Measurements from ENCODE around the gene NELFE. TPM values are rescaled to one million over a fixed set of nuclear protein-coding genes. Genes with fewer than 3 reads are reported as not detected.

Gene NELFE
- total and polyA plus RNA-seq, 2 of the 13 experiments (the other 11 are each of a cell fraction or from before 2014, with no cell fraction given), result 51.3 to 69.8 TPM

DNA sequence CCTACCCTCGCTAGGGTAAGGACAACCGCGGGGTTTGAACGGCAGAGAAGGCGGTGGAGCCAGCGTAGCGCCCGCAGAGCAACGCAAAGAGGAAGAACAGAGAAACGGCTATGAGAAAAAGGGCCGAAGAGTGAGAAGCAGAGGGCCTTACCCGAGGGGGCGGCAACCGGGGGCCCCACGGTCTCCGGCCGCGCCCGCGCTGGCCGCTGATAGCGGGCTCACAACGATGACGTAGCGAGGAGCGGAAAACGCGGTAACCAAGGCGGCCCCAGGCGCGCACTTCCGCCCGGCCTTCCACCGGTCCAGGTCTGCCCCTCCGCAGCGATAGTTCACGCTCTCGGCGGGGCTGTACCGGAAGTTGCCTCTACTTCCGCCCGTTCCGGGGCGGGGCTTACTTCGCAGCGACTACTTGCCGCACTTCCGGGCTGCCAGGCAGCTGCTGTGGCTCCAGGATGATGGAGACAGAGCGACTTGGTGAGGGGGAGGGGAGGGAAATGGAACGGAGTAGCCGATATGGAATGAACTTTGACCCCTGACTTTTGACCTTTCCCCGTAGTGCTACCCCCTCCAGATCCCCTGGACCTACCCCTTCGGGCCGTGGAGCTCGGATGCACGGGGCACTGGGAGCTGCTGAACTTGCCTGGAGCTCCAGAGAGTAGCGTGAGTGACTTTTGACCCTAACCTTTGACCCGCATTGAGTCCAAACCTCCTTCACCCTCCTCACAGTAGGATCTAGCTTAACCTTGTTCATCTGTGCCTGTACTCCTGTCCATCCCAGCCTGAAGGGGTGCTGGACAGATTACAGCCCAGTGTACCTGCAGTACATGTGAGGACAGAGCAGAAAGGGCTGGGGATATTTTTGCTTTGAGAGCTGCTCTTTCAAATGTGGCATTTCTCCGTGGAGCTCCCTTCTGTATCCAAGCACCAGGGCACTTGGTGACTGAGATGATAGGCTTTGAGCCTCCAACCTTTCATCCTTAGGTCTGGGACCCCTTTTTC, at the start of gene NELFE, which contains the start of gene SKIC2 (continued):
- TF ChIP-seq, protein P1, sequence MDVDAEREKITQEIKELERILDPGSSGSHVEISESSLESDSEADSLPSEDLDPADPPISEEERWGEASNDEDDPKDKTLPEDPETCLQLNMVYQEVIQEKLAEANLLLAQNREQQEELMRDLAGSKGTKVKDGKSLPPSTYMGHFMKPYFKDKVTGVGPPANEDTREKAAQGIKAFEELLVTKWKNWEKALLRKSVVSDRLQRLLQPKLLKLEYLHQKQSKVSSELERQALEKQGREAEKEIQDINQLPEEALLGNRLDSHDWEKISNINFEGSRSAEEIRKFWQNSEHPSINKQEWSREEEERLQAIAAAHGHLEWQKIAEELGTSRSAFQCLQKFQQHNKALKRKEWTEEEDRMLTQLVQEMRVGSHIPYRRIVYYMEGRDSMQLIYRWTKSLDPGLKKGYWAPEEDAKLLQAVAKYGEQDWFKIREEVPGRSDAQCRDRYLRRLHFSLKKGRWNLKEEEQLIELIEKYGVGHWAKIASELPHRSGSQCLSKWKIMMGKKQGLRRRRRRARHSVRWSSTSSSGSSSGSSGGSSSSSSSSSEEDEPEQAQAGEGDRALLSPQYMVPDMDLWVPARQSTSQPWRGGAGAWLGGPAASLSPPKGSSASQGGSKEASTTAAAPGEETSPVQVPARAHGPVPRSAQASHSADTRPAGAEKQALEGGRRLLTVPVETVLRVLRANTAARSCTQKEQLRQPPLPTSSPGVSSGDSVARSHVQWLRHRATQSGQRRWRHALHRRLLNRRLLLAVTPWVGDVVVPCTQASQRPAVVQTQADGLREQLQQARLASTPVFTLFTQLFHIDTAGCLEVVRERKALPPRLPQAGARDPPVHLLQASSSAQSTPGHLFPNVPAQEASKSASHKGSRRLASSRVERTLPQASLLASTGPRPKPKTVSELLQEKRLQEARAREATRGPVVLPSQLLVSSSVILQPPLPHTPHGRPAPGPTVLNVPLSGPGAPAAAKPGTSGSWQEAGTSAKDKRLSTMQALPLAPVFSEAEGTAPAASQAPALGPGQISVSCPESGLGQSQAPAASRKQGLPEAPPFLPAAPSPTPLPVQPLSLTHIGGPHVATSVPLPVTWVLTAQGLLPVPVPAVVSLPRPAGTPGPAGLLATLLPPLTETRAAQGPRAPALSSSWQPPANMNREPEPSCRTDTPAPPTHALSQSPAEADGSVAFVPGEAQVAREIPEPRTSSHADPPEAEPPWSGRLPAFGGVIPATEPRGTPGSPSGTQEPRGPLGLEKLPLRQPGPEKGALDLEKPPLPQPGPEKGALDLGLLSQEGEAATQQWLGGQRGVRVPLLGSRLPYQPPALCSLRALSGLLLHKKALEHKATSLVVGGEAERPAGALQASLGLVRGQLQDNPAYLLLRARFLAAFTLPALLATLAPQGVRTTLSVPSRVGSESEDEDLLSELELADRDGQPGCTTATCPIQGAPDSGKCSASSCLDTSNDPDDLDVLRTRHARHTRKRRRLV (CRISPR knock-in tag; IDR thresholded peaks at IDR 0.05), result 0 out of 2 replicates have a peak, but pooled peaks have one; percentile 61
- TF ChIP-seq MBD4 (IDR thresholded peaks at IDR 0.05; ENCODE audit: borderline replicate concordance, low read length) (no peak), THYN1 (CRISPR knock-in tag; IDR thresholded peaks at IDR 0.05; ENCODE audit: borderline replicate concordance, low read depth) (no peak), KAT7 (CRISPR knock-in tag; IDR thresholded peaks at IDR 0.05; ENCODE audit: borderline replicate concordance) (peak; percentile 77; the same call in 1 of the 2 replicates), RCOR2 (CRISPR knock-in tag; IDR thresholded peaks at IDR 0.05) (peak; percentile 83; the same call in 1 of the 2 replicates), SUZ12 (IDR thresholded peaks at IDR 0.05; ENCODE audit: low read depth, low read length) (no peak), PHB2 (IDR thresholded peaks at IDR 0.05; ENCODE audit: partially characterized antibody) (no peak), U2AF1 (optimal IDR thresholded peaks at IDR 0.05; ENCODE audit: low read depth, low read length) (no peak), FOXA1 (IDR thresholded peaks at IDR 0.05) (no peak), FOXA1 (CRISPR knock-in tag; IDR thresholded peaks at IDR 0.05) (no peak; the same call in 1 of the 2 replicates), POLR2A (IDR thresholded peaks at IDR 0.05; ENCODE audit: insufficient read depth in 1 of 2, low read depth in 2 of 2, low read length in 2 of 2) (peak; percentile 70 to 73), ZNF777 (CRISPR knock-in tag; IDR thresholded peaks at IDR 0.05) (peak; percentile 90), MIER2 (CRISPR knock-in tag; IDR thresholded peaks at IDR 0.05) (no peak; the same call in 1 of the 2 replicates), ISX (CRISPR knock-in tag; conservative IDR thresholded peaks at IDR 0.05) (0 out of 2 replicates have a peak, but pooled peaks have one; percentile 31), ZNF570 (CRISPR knock-in tag; IDR thresholded peaks at IDR 0.05; ENCODE audit: borderline replicate concordance) (no peak), BHLHE40 (IDR thresholded peaks at IDR 0.05; ENCODE audit: low read length) (no peak)
- TF ChIP-seq, protein P2, sequence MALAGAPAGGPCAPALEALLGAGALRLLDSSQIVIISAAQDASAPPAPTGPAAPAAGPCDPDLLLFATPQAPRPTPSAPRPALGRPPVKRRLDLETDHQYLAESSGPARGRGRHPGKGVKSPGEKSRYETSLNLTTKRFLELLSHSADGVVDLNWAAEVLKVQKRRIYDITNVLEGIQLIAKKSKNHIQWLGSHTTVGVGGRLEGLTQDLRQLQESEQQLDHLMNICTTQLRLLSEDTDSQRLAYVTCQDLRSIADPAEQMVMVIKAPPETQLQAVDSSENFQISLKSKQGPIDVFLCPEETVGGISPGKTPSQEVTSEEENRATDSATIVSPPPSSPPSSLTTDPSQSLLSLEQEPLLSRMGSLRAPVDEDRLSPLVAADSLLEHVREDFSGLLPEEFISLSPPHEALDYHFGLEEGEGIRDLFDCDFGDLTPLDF (CRISPR knock-in tag; IDR thresholded peaks at IDR 0.05), result peak; percentile 98
- TF ChIP-seq, protein P3, sequence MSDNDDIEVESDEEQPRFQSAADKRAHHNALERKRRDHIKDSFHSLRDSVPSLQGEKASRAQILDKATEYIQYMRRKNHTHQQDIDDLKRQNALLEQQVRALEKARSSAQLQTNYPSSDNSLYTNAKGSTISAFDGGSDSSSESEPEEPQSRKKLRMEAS (IDR thresholded peaks at IDR 0.05), result peak; percentile 87; the same call in 1 of the 2 replicates
- TF ChIP-seq, protein P4, sequence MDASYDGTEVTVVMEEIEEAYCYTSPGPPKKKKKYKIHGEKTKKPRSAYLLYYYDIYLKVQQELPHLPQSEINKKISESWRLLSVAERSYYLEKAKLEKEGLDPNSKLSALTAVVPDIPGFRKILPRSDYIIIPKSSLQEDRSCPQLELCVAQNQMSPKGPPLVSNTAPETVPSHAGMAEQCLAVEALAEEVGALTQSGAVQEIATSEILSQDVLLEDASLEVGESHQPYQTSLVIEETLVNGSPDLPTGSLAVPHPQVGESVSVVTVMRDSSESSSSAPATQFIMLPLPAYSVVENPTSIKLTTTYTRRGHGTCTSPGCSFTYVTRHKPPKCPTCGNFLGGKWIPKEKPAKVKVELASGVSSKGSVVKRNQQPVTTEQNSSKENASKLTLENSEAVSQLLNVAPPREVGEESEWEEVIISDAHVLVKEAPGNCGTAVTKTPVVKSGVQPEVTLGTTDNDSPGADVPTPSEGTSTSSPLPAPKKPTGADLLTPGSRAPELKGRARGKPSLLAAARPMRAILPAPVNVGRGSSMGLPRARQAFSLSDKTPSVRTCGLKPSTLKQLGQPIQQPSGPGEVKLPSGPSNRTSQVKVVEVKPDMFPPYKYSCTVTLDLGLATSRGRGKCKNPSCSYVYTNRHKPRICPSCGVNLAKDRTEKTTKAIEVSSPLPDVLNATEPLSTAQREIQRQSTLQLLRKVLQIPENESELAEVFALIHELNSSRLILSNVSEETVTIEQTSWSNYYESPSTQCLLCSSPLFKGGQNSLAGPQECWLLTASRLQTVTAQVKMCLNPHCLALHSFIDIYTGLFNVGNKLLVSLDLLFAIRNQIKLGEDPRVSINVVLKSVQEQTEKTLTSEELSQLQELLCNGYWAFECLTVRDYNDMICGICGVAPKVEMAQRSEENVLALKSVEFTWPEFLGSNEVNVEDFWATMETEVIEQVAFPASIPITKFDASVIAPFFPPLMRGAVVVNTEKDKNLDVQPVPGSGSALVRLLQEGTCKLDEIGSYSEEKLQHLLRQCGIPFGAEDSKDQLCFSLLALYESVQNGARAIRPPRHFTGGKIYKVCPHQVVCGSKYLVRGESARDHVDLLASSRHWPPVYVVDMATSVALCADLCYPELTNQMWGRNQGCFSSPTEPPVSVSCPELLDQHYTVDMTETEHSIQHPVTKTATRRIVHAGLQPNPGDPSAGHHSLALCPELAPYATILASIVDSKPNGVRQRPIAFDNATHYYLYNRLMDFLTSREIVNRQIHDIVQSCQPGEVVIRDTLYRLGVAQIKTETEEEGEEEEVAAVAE (CRISPR knock-in tag; IDR thresholded peaks at IDR 0.05; ENCODE audit: borderline replicate concordance), result peak; percentile 93; the same call in 1 of the 2 replicates
